Common myeloid progenitor, CD34-positive (primary cell): ENCODE measurements around the gene KREMEN2.

Experiments used
- CTCF ChIA-PET: fragments of 350-600 bp; sonication (Branson Sonifier 250); formaldehyde crosslinking; loops from one replicate; lab custom pipeline; 2021; ENCODE audit warnings: antibody characterized with exemption; lab: Charles Lee
- POLR2A ChIA-PET: fragments of 350-600 bp; sonication (Branson Sonifier 250); formaldehyde crosslinking; loops from one replicate; lab custom pipeline; 2021; ENCODE audit warnings: antibody characterized with exemption; lab: Charles Lee
- DNase-seq, 3 donors: peaks; one replicate each; pipeline versions ENCODE4 v3.0.0 to v3.0.0-alpha.2; 2013
- H3K27ac ChIP-seq, 2 experiments: 1 replicate in 1 of 2; 2 replicates in 1 of 2; pipeline ENCODE4 v1.7.0; 2013; ENCODE audit warnings: inconsistent platforms in 2 of 2, low read length in 2 of 2, mild to moderate bottlenecking in 2 of 2, low read depth in 1 of 2, moderate library complexity in 1 of 2; ENCODE audit not compliant: severe bottlenecking in 2 of 2, insufficient read depth in 1 of 2, poor library complexity in 1 of 2
- H3K27me3 ChIP-seq, 5 experiments: replicated peaks in 2 of 5; 1 replicate in 3 of 5; 2 replicates in 2 of 5; pipeline versions ENCODE4 v1.6.1 to v1.7.0; 2013; ENCODE audit warnings: low read length in 4 of 5, mild to moderate bottlenecking in 2 of 5, moderate library complexity in 2 of 5, inconsistent platforms in 1 of 5; ENCODE audit not compliant: insufficient read depth in 5 of 5, control insufficient read depth in 4 of 5
- H3K36me3 ChIP-seq, 4 experiments: 1 replicate in 2 of 4; 2 replicates in 2 of 4; pipeline versions ENCODE4 v1.6.1 to v1.7.0; 2013; ENCODE audit warnings: low read length in 3 of 4, control low read depth in 1 of 4, mild to moderate bottlenecking in 1 of 4; ENCODE audit not compliant: control insufficient read depth in 4 of 4, insufficient read depth in 4 of 4
- H3K4me1 ChIP-seq, 4 experiments: 1 replicate in 3 of 4; 2 replicates in 1 of 4; pipeline versions ENCODE4 v1.6.1 to v1.7.1; 2013; ENCODE audit warnings: low read length in 3 of 4, mild to moderate bottlenecking in 3 of 4, control low read depth in 1 of 4, inconsistent platforms in 1 of 4, moderate library complexity in 1 of 4; ENCODE audit not compliant: control insufficient read depth in 4 of 4, insufficient read depth in 4 of 4; ENCODE audit errors: control extremely low read depth in 1 of 4
- H3K4me3 ChIP-seq, 7 experiments: 1 replicate in 4 of 7; 2 replicates in 3 of 7; pipeline versions ENCODE4 v1.5.1 to v1.7.0; 2013; ENCODE audit warnings: mild to moderate bottlenecking in 7 of 7, low read length in 6 of 7, moderate library complexity in 6 of 7, inconsistent platforms in 2 of 7, low read depth in 2 of 7, control low read depth in 1 of 7; ENCODE audit not compliant: insufficient read depth in 4 of 7, control insufficient read depth in 1 of 7; ENCODE audit errors: extremely low read depth in 1 of 7
- H3K9me3 ChIP-seq, 5 experiments: 1 replicate in 4 of 5; 2 replicates in 1 of 5; pipeline versions ENCODE4 v1.6.1 to v1.7.1; 2013; ENCODE audit warnings: low read length in 4 of 5, mild to moderate bottlenecking in 2 of 5, inconsistent platforms in 1 of 5, low read depth in 1 of 5, moderate library complexity in 1 of 5; ENCODE audit not compliant: control insufficient read depth in 4 of 5, insufficient read depth in 2 of 5; ENCODE audit errors: control extremely low read depth in 1 of 5
- WGBS: methylation state at CpG from one replicate; pipeline ENCODE4 v1.1.5; 2013; ENCODE audit not compliant: insufficient coverage; 5-methylcytosine and 5-hydroxymethylcytosine counted together

KREMEN2 gene

DNA sequence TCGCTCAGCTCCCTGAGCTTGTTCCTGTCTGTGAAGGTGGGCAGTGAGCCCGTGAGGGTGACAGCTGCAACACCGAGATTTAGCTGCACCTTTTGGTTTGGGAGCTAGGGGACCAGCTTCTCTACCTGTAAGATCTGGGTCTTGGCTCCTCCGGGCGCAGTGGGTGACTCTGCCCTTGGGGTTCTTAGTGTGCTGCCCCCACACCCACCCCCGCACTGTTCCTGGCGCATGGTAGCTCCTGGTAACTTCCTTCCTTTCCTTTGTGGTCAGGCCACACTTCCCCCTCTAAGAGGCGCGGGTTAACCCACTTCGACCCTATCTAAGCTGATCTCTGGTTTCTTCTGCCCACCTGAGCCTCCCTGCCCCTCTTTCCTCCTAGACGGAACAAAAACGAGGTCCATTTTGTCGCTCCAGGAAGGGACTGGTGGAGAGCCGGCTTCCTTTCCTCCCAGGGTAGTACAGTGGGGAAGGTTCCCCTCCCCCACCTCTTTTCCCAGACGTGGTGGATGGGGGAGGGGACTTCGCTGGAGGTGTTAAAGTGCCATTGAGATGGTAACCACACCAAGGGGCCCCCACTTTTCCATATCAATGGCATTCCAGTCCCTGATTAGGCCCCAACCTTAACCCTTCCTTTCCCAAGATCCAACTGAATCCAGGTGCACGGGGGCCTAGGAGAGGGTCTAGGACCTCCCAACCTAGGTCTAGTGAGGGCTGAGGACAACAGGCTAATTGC lies 44.0 kb downstream of the KREMEN2 start:
- Histone ChIP-seq H3K27ac (peak overlapping the region in 1 of 2 experiments; percentile 72), H3K36me3 (no peaks in the 10 kb centered on the region), H3K4me3 (peak overlapping the region in 6 of 7 experiments; percentile 32 to 71 (median 56)), H3K27me3 (peaks cover 0 to 4% (median 0%) of the 10 kb centered on the region in 5 experiments), H3K4me1 (peaks cover 11 to 57% (median 53%) of the 10 kb centered on the region in 4 experiments), H3K9me3 (no peaks in the 10 kb centered on the region)
- DNase-seq, result peak; percentile 57 to 69 (median 66)
- POLR2A ChIA-PET, result interaction anchor here (2.1 kb wide), 1 partner anchor 14 kb away, joined by 15 read pairs; the partner anchor contains the start of gene TNFRSF12A
- WGBS, result 1% methylated on average over 11 of the region's 17 CpGs
- CTCF ChIA-PET, result interaction anchor here (0.9 to 10.6 kb wide), 5 partner anchors 13 to 94 kb away, joined by 3 to 197 read pairs (median 4); partner anchors contain the start of genes CLDN6, HCFC1R1, THOC6 and TNFRSF12A

DNA sequence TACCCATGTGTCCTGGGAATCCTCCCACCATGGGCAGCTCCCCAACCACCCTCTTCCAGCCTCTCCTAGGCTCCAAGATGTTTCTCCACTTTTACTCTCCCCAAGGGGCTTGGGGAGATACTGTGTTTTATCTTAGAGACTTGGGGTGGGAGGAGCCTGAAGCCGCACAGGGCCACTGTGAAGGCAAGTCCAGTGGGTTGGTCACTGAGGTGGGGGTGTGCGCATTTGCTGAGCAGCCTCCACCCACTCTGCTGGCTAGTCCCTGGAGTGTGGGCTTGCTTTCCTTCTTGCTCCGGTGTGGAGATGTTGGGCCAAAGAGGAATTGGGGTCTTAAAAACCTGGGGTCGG lies 44.6 kb downstream of the KREMEN2 start:
- Histone ChIP-seq H3K4me3 (peak overlapping the region in 2 of 7 experiments; percentile 65 to 71), H3K4me1 (peaks cover 11 to 55% (median 52%) of the 10 kb centered on the region in 4 experiments), H3K27ac (peak overlapping the region in 1 of 2 experiments; percentile 68), H3K9me3 (no peaks in the 10 kb centered on the region), H3K36me3 (no peaks in the 10 kb centered on the region), H3K27me3 (peaks cover 0 to 4% (median 0%) of the 10 kb centered on the region in 5 experiments)
- CTCF ChIA-PET, result interaction anchor here (1.0 to 10.6 kb wide), 3 partner anchors 12 to 87 kb away, joined by 3 to 197 read pairs (median 101); partner anchors contain the start of genes CLDN6, HCFC1R1, THOC6 and TNFRSF12A
- POLR2A ChIA-PET, result interaction anchor here (2.1 kb wide), 1 partner anchor 13 kb away, joined by 15 read pairs; the partner anchor contains the start of gene TNFRSF12A
- no peak for DNase-seq
- 100% methylated on average over 2 of the region's 4 CpGs for WGBS

DNA sequence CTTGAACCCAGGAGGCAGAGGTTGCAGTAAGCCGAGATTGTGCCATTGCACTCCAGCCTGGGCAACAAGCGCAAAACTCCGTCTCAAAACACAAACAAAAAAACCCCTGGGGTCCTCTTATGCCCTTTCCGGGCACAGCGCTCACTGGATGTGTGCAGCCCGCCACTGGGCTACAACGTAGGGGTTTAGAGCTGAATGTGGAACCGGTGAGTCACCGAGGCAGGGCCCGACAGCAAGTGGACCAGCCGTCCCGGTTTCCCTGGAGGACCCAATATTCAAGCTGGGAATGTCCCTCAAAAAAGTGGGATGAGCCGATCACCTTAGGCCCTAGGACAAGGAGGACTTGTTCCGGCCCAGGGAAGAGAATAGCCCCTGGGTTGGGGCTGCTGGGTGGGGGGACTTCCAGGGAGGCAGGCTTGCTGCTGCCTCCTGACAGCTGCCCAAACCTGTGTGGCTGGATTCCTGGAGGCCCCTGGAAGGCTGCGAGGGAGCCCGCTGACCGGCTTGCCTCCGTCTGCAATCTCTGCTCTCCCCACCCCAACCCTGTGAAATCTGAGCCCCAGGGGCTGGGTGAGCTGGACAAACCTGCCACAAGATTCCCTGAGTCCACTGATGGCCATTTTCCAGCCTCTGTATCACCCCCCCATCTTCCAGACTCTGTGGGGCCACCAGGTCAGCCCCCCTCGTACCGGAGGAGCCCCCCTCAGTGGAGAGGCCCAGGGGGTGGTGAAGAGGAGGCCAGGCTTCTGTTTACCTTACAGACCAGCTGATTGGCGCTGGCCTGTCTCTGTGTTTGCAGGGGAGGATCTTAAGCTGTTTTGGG lies 45.7 kb downstream of the KREMEN2 start:
- H3K9me3 ChIP-seq, result no peaks in the 10 kb centered on the region
- WGBS, result 98% methylated on average over 15 of the region's 21 CpGs
- no peak for DNase-seq
- ChIA-PET POLR2A (interaction anchor here (1.4 kb wide), 1 partner anchor 10 kb away, joined by 6 read pairs; the partner anchor contains the start of gene TNFRSF12A), CTCF (interaction anchor here (0.6 to 3.4 kb wide), 6 partner anchors 10 to 86 kb away, joined by 3 to 22 read pairs (median 8); partner anchors contain the start of genes CLDN6, HCFC1R1, THOC6 and TNFRSF12A)
- H3K27ac ChIP-seq, result no peak overlapping the region
- no peak overlapping the region for H3K4me3 ChIP-seq
- H3K36me3 ChIP-seq, result no peaks in the 10 kb centered on the region
- H3K4me1 ChIP-seq, result peaks cover 11 to 54% (median 51%) of the 10 kb centered on the region in 4 experiments
- peaks cover 0 to 4% (median 0%) of the 10 kb centered on the region in 5 experiments for H3K27me3 ChIP-seq

DNA sequence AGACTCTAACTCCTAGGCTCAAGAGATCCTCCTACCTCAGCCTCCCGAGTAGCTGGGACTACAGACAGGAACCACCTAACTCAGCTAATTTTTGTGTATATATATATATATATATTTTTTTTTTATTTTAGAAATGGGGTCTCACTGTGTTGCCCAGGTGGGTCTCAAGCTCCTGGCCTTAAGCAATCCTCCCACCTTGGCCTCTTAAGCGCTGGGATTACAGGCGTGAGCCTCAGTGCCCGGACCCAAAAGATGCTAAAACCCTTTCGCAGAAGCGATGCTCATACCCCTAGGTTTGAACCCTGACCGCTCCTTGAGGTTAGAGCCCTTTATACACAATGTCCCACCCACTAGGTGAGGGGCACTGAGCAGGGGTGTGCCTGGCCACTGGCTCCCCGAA lies 46.4 kb downstream of the KREMEN2 start:
- ChIA-PET POLR2A (interaction anchor here (1.4 kb wide), 1 partner anchor 9 kb away, joined by 6 read pairs; the partner anchor contains the start of gene TNFRSF12A), CTCF (interaction anchor here (1.9 to 3.4 kb wide), 3 partner anchors 10 to 21 kb away, joined by 14 to 22 read pairs (median 16); partner anchors contain the start of genes CLDN6 and TNFRSF12A)

DNA sequence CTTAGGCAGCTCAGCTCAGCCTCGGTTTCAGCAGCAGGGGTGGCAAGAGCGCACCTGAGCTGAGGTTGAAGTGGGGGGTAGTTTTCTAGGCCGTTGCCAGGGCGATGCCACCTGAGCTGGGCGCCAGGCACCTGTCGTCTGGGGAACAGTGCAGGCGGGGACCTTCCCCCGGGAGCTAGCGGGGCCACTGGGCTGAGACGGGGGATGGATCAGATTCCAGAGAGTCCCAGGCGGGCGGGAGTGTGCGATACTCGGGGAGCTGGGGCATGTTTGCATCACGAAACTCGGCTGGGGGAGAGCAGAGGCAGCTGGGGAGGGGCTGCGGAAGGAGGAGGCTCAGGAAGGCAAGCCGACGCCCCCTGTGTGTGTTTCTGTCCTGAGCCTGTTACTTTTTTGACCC lies 48.2 kb downstream of the KREMEN2 start:
- Histone ChIP-seq H3K27me3 (peaks cover 0 to 4% (median 0%) of the 10 kb centered on the region in 5 experiments), H3K4me1 (peaks cover 3 to 34% (median 30%) of the 10 kb centered on the region in 4 experiments), H3K27ac (no peak overlapping the region), H3K4me3 (peak overlapping the region in 3 of 7 experiments; percentile 5 to 38 (median 8)), H3K36me3 (no peaks in the 10 kb centered on the region), H3K9me3 (no peaks in the 10 kb centered on the region)
- WGBS, result 73% methylated on average over 18 of the region's 19 CpGs
- POLR2A ChIA-PET, result interaction anchor here (0.6 kb wide), 1 partner anchor 38 kb away, joined by 3 read pairs; no protein-coding TSS in a partner anchor
- CTCF ChIA-PET, result interaction anchor here (1.7 to 3.4 kb wide), 3 partner anchors 8 to 22 kb away, joined by 6 to 22 read pairs (median 6); partner anchors contain the start of genes CLDN6 and TNFRSF12A
- DNase-seq, result no peak

More for the DNA sequence above, 46.4 kb downstream of the KREMEN2 start:
- no peak for DNase-seq
- 100% methylated on average over 6 of the region's 8 CpGs for WGBS
- Histone ChIP-seq H3K4me1 (peaks cover 11 to 50% (median 47%) of the 10 kb centered on the region in 4 experiments), H3K9me3 (no peaks in the 10 kb centered on the region), H3K36me3 (no peaks in the 10 kb centered on the region), H3K4me3 (no peak overlapping the region), H3K27ac (no peak overlapping the region), H3K27me3 (peaks cover 0 to 4% (median 0%) of the 10 kb centered on the region in 5 experiments)

- WGBS, result 83% methylated on average over 21 of the region's 27 CpGs
- H3K4me1 ChIP-seq, result peaks cover 2 to 28% (median 25%) of the 10 kb centered on the region in 4 experiments
- H3K27ac ChIP-seq, result no peak within 1 kb of the TSS
- no peaks in the 10 kb centered on the region for H3K36me3 ChIP-seq
- no peaks in the 10 kb centered on the region for H3K9me3 ChIP-seq
- peaks cover 0 to 4% (median 0%) of the 10 kb centered on the region in 5 experiments for H3K27me3 ChIP-seq
- H3K4me3 ChIP-seq, result peak within 1 kb of the TSS in 3 of 7 experiments; percentile 5 to 38 (median 8)
- ChIA-PET POLR2A (no interaction called here), CTCF (interaction anchor here (1.7 to 1.8 kb wide), 2 partner anchors 15 to 21 kb away, joined by 6 read pairs; no protein-coding TSS in a partner anchor)
- no peak for DNase-seq
These were observed 48.8 kb downstream of the KREMEN2 start, which contains the start of gene CLDN9 for GRCh38 chr16:3012828-3013420. Gene CLDN9 (plus strand): TSS chr16:3012923. CDS start chr16:3013363, 440 bp downstream.
